Hematopoietic multipotent progenitor cell treated with erythropoietin and hydrocortisone succinate and interleukin-3 and kit ligand, for 4 days (in vitro differentiated cells): Measurements from ENCODE around the gene SETD5.

Source experiments
- DNase-seq: peaks from one replicate; pipeline ENCODE4 v3.0.0-alpha.2; 2015

SETD5 gene

GRCh38 chr3:9390265-9390888 lies 7.0 kb upstream of the SETD5 start:
- DNase-seq: no peak

- DNase-seq: no peak
Observed at GRCh38 chr3:9392041-9392440, 5.4 kb upstream of the SETD5 start.

GRCh38 chr3:9395570-9396300 lies 1.7 kb upstream of the SETD5 start:
- DNase-seq: no peak

GRCh38 chr3:9396301-9396631 lies 1.1 kb upstream of the SETD5 start:
- peak; percentile 97 for DNase-seq

- peak; percentile 100 for DNase-seq
Observed at GRCh38 chr3:9396632-9397331, 633 bp upstream of the SETD5 start.

- peak; percentile 74 for DNase-seq
Observed at GRCh38 chr3:9397906-9398699, 688 bp downstream of the SETD5 start.

GRCh38 chr3:9398700-9399336 lies 1.4 kb downstream of the SETD5 start:
- DNase-seq: peak; percentile 66

GRCh38 chr3:9399337-9399703 lies 1.9 kb downstream of the SETD5 start:
- no peak for DNase-seq

GRCh38 chr3:9399746-9400145 lies 2.3 kb downstream of the SETD5 start:
- DNase-seq: peak; percentile 76

GRCh38 chr3:9400616-9401015 lies 3.2 kb downstream of the SETD5 start:
- DNase-seq: no peak

- no peak for DNase-seq
Observed at GRCh38 chr3:9401986-9402385, 4.6 kb downstream of the SETD5 start.

GRCh38 chr3:9402410-9403228 lies 5.2 kb downstream of the SETD5 start:
- peak; percentile 46 for DNase-seq

GRCh38 chr3:9403463-9403862 lies 6.0 kb downstream of the SETD5 start:
- no peak for DNase-seq

GRCh38 chr3:9404680-9405079 lies 7.3 kb downstream of the SETD5 start:
- DNase-seq: peak; percentile 46

- no peak for DNase-seq
Observed at GRCh38 chr3:9405756-9406155, 8.3 kb downstream of the SETD5 start.

- no peak for DNase-seq
Observed at GRCh38 chr3:9406856-9407626, 9.6 kb downstream of the SETD5 start.

- DNase-seq: no peak
Observed at GRCh38 chr3:9408061-9408460, 10.6 kb downstream of the SETD5 start.

GRCh38 chr3:9408546-9408945 lies 11.1 kb downstream of the SETD5 start:
- DNase-seq: no peak

- DNase-seq: peak; percentile 49
Observed at GRCh38 chr3:9409981-9410854, 12.8 kb downstream of the SETD5 start.

GRCh38 chr3:9411302-9411701 lies 13.9 kb downstream of the SETD5 start:
- no peak for DNase-seq
